Colonic mucosa (tissue), 4 donors: ENCODE results near the gene AMN1. TPM values are rescaled to one million over a fixed set of nuclear protein-coding genes. Genes with fewer than 3 reads are reported as not detected.

Experiments used
- DNase-seq: peaks from one replicate; pipeline ENCODE4 v3.0.0-alpha.2; 2020
- H3K27ac ChIP-seq: fragments of 200-600 bp; one replicate; pipeline ENCODE4 v1.8.0; 2021
- H3K27me3 ChIP-seq: fragments of 200-600 bp; one replicate; pipeline ENCODE4 v1.8.0; 2021
- H3K36me3 ChIP-seq: fragments of 200-600 bp; one replicate; pipeline ENCODE4 v1.8.0; 2021
- H3K4me1 ChIP-seq: fragments of 200-600 bp; one replicate; pipeline ENCODE4 v1.8.0; 2021; ENCODE audit warnings: mild to moderate bottlenecking
- H3K4me3 ChIP-seq: fragments of 200-600 bp; one replicate; pipeline ENCODE4 v1.8.0; 2021
- H3K9ac ChIP-seq, 2 donors: one replicate each; pipeline ENCODE4 v1.7.0; 2013; ENCODE audit warnings: control low read depth in 2 of 2, low read depth in 2 of 2, low read length in 2 of 2
- H3K9me3 ChIP-seq: fragments of 200-600 bp; one replicate; pipeline ENCODE4 v1.8.0; 2021
- CTCF ChIP-seq: fragments of 200-600 bp; IDR thresholded peaks from one replicate; pipeline ENCODE4 v1.8.0; 2022; ENCODE audit warnings: antibody characterized with exemption, mild to moderate bottlenecking
- intact Hi-C: fragments of 100-400 bp; cut with DNase I; formaldehyde crosslinking; loops from one replicate; pipeline ENCODE4 v1.14.1; 2022
- total RNA-seq, 2 donors: library from RNA; stranded (reverse); fragmentation: NEBNext Ultra II Directional in 1 of 2; extraction: Animal tissue kit (Norgen Biotek cat#: 25700) in 1 of 2; gene quantifications; one replicate each; pipeline ENCODE4 v1.2.1, GENCODE V29; 2021
- donor health status: healthy.
- donor health status: DM: no; HTN: no; CAD: no.
- donor health status: DM: no; HTN: no; CAD: no.

The AMN1 gene
- total RNA-seq, 2 donors from 2014 or later = 4.4 to 4.8 TPM

- intact Hi-C loops = loop anchor here (5.0 to 10.0 kb wide), 2 partner anchors 72 to 235 kb away; partner anchors contain the start of gene ETFBKMT
- H3K9me3 ChIP-seq = no peaks in the 10 kb centered on the region
- peak overlapping the region; percentile 58 for H3K4me3 ChIP-seq
- no peaks in the 10 kb centered on the region for H3K36me3 ChIP-seq
- TF ChIP-seq CTCF = no peak
- peak overlapping the region; percentile 94 for H3K27ac ChIP-seq
- DNase-seq = no peak
- H3K27me3 ChIP-seq = no peaks in the 10 kb centered on the region
- peak overlapping the region; percentile 78 to 90 for H3K9ac ChIP-seq
- peaks cover 4% of the 10 kb centered on the region for H3K4me1 ChIP-seq
Observed at GRCh38 chr12:31729705-31730104, 884 bp upstream of the AMN1 start.

GRCh38 chr12:31728289-31728916 lies 418 bp downstream of the AMN1 start:
- Histone ChIP-seq H3K9me3 (no peaks in the 10 kb centered on the region), H3K36me3 (no peaks in the 10 kb centered on the region), H3K4me1 (peaks cover 4% of the 10 kb centered on the region), H3K9ac (peak overlapping the region; percentile 85 to 90), H3K4me3 (peak overlapping the region; percentile 58), H3K27me3 (no peaks in the 10 kb centered on the region), H3K27ac (peak overlapping the region; percentile 94)
- intact Hi-C loops = loop anchor here (5.0 to 10.0 kb wide), 2 partner anchors 71 to 236 kb away; partner anchors contain the start of gene ETFBKMT
- no peak for TF ChIP-seq CTCF
- peak; percentile 61 for DNase-seq

- H3K9ac ChIP-seq = no peak overlapping the region
- no peak overlapping the region for H3K27ac ChIP-seq
- no peak for DNase-seq
- no peak overlapping the region for H3K4me3 ChIP-seq
- no peaks in the 10 kb centered on the region for H3K27me3 ChIP-seq
- TF ChIP-seq CTCF = no peak
- no peaks in the 10 kb centered on the region for H3K9me3 ChIP-seq
- intact Hi-C loops = loop anchor here (5.0 to 10.0 kb wide), 2 partner anchors 70 to 238 kb away; partner anchors contain the start of gene ETFBKMT
- no peaks in the 10 kb centered on the region for H3K36me3 ChIP-seq
- peaks cover 4% of the 10 kb centered on the region for H3K4me1 ChIP-seq
Observed at GRCh38 chr12:31727192-31727591, 1.6 kb downstream of the AMN1 start.

GRCh38 chr12:31726575-31726974 lies 2.2 kb downstream of the AMN1 start:
- Histone ChIP-seq H3K4me1 (no peaks in the 10 kb centered on the region), H3K9me3 (no peaks in the 10 kb centered on the region), H3K27ac (no peak overlapping the region), H3K4me3 (no peak overlapping the region), H3K27me3 (no peaks in the 10 kb centered on the region), H3K36me3 (no peaks in the 10 kb centered on the region), H3K9ac (no peak overlapping the region)
- no peak for DNase-seq
- TF ChIP-seq CTCF = no peak
- intact Hi-C loops = loop anchor here (5.0 to 10.0 kb wide), 2 partner anchors 69 to 238 kb away; partner anchors contain the start of gene ETFBKMT

DNA sequence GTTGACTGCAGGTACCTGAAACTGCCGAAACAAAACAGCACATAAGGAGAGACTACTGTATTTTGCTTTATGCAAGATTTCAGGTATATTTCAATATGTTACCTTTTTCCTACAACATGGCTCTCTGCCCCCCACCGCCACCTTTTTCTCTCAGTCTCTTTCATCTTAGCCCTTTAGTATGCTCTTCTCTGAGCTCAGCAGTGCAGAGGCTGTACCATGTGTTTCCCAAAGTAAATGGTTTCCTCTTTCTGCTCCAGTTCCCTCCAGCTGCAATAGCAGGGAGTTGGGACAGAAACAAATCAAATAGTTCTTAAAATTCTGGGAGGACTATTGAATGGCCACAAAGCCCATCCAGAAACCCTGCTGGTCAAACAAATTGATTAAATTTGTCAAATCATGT lies 4.3 kb downstream of the AMN1 start:
- H3K27ac ChIP-seq = no peak overlapping the region
- no peak overlapping the region for H3K9ac ChIP-seq
- DNase-seq = no peak
- H3K36me3 ChIP-seq = no peaks in the 10 kb centered on the region
- H3K4me3 ChIP-seq = no peak overlapping the region
- intact Hi-C loops = loop anchor here (10.0 kb wide), 1 partner anchor 240 kb away; no protein-coding TSS in a partner anchor
- H3K27me3 ChIP-seq = no peaks in the 10 kb centered on the region
- no peaks in the 10 kb centered on the region for H3K4me1 ChIP-seq
- no peak for TF ChIP-seq CTCF
- H3K9me3 ChIP-seq = no peaks in the 10 kb centered on the region
